Right lung (tissue), 5 donors: ENCODE measurements around the gene FBN2. TPM values are rescaled to one million over a fixed set of nuclear protein-coding genes. Genes with fewer than 3 reads are reported as not detected.
"Not testable (repeated sequence)": the region's sequence is repeated elsewhere in the genome, so short reads cannot be mapped to it uniquely, and the experiment has no call there.

Experiments used
- DNase-seq, 2 donors: peaks; one replicate each; pipeline ENCODE4 v3.0.0-alpha.2; 2013
- polyA plus RNA-seq, 5 donors: library from polyadenylated mRNA; unstranded; fragments of 120-200 nt; gene quantifications; one replicate each; pipeline versions ENCODE4 v1.2.1 to v1.2.3, GENCODE V29; 2013; ENCODE audit warnings: inconsistent platforms in 1 of 5, low replicate concordance in 1 of 5; ENCODE audit not compliant: insufficient read length in 5 of 5, insufficient read depth in 1 of 5

The FBN2 gene
- polyA plus RNA-seq, 5 donors, result 37.5 to 57.0 (median 52.2) TPM

DNA sequence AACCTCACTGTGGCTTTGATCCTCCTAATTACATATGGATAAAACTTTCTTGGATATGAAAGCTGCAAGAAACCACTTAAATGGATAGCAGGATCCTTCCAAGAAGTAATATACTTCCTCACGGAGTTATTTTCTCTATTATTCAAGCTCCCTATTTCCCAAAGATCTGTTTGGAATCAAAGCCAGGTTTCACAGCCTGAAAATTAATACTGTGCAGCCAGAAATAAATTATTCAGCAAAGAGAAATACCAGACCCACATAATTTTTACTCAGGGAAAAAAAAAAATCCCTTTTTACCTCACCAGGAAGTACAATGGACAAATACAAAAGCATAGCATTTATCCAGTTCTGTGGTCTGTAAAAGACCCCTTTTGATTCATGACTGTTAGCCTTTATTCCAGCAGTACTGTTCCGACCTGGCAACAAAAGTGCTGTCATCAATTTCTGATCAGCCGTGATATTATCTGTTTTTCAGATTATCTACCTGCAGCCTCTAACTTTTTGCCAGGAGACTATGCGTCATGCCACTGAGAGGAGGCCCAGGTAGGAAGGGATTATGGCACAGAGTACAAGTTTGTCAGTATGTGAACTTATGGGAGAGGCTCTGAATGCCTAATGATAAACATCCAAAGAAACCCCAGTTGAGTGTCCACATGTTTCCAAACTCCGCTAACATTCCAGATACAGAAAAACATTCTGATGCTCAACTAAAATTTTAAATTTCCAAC is 57.0 kb downstream of the FBN2 start:
- DNase-seq, result no peak

DNA sequence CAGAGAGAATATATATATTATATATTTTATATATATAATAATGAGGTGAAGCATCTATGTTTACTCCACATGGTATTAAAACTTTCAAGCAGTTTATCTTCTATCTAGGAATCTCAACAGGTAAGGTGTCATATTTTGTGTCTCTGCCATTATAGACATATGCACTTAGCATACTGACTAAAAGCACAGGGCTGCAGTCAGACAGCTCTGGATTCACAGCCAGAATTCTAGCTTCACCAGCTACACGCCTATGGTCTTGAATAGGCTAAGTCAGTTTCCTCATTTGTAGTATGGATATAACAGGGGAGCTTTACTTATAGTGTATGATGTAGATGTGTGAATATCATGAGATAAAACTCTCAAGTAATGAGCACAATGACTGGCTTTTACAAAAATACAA is 57.9 kb downstream of the FBN2 start:
- DNase-seq, result no peak

DNA sequence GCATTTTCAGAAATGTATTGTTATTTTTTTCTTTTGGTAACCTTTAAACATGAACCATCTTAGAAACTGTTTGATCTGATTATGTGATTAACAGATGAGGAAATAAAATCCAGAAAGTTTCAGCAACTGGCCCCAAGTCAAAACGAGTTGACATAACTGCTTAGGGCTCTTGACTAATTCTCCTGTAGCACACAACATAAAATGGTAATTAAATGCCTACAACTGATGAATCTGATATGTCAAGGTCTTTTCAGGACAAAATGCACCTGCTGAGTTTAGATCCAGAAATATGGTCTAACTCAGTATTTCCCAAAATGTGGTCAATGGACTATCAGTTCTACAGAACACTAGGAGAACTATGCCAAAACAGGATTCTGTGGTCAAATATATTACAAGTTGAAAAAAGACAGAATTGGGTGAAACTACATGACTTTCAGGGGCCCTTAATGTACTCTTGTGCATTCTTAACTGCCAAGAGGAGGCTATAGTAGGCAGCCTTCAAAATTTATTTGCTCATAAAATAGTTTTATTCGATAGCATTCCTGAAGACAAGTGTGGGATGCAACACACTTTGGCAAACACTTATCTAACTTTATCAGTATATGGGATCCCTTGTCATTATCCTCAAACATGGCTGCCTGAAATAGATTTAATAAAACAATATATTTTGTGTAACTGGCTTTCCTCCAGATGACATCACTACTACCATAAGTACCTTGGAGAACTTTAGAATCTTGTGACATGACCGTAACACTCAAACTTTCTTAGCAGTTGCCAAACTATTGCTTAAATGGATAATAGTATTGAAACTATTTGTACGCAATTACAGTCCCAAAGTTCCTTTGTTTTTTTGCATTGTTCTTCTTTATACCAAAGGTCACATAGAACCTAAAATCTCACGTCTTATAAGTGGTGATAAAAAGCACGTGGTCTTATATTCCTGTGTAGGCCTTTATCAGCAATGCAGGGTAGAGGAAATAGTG is 59.4 kb downstream of the FBN2 start:
- no peak for DNase-seq

DNA sequence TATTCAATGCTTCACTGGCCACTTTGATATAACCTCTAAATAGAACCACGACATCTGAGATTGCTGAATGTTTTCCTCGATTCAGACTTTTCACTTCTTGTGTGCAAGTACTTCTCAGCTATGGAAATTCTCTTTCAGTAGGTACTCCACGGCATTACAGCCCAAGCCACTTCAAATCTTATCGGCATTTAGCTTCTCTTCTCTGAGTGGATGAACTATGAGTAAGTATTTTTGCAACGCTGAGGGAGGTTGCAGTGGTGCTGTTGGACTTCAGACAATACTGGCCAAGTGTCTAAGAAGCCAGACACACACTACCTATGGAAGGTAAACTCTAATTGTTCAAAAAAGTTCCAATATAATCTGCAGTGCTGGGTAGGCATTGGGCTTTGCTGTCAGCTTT is 60.1 kb downstream of the FBN2 start:
- DNase-seq, result peak in 1 of 2 donors; percentile 25

DNA sequence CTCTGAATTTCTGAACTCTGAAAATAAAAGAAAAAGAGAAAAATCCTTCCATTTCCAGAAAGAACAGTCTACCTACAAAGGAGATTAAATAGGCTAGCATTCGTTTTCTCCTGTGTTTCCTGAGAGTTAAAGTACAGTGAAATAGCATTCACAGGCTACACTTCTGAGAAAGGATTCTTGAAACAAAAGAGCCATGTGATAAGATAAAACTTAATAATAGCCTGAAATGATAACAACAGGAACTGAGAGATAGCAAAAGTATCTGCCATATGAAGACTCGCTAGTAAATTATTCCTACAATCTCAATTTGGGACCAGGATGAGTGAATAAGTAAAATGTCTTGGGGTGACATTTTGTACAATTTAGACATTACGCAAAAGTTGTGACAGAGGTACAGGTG is 62.4 kb downstream of the FBN2 start:
- DNase-seq, result no peak

DNA sequence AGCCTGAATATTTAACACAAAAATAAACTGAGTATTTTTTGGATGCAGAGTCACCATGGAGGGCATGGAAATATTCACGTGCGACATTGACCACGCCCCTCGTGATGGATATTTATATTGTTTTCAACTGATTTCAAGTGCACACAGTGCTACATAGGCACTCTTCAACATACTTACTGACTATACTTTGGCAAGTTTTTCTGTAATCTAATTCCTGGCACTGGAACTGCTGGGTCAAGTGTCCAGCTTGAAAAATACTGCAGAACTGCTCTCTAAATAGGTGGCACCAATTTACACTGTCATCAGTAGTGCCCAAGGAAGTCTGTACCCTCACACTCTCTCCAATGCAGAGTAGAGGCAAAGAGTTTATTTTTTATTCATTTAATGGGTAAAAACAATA is 65.1 kb downstream of the FBN2 start:
- no peak for DNase-seq

DNA sequence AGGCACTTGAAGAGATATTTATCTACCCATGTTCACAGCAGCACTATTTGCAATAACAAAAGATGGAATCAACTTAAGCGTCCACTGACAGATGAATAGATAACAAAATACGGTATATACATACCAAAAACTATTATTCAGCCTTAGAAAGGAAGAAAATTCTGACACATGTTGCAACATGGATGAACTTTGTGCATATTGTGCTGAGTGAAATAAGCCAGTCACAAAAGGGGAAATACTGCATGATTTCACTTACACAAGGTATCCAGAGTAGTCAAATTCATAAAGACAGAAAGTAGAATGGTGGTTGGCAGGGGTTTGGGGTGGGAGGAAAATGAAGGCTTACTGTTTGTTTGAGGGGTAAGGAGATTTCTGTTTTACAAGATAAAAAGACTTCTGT is 66.0 kb downstream of the FBN2 start:
- no peak for DNase-seq

DNA sequence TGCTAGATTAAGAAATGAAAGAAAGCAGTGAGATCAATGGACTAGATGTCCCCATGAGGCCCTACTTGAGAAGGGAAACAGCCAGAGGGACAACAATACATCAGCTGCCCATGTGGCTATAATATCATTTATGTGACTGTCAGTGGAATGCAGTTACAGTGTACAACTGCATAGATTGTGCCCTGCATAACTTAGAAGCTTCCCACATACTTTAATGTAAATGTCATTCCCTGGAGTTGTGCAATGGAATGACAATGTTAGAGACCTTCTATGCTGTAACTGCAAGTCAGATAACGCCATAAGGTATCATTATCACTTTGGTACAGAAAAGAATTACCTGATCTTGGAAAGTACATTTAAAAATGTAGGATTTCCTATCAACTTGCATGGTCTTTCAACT is 67.4 kb downstream of the FBN2 start:
- no peak for DNase-seq

DNA sequence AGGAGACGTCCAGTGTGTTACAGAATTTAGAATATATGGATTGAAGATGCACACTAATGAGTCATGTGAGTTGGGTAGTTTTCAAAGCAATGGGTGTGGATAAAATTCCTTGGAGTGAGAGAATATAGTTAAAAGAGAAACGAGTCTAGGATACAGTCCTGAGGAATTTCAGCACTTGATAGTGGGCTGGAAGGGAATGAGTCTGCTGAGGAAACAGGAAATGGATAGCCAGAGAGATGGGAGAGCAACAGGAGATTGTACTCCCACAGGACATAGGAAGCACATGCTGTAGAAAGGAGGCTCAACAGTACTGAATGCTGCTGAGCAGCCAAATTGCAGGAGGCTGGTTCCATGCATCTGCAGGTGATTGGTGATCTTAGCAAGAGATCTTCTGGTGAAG is 68.1 kb downstream of the FBN2 start:
- DNase-seq, result no peak

DNA sequence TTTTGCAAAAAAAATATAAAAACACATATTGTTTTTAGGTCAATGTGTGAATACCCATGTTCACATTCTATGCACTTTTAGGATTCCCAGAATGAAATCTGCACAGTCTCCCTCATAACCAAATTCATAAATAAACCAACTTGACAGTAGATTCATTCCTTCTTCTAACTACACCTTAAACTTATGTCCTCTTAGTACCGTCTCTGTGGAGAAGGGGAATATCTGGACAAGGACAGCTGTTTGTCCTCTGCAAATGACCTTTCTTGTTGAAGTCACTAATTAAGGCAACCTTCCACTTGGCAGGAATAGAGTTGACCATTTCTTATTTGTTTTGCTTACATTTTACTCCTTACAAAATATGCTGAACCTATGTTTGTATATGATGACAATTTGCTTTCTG is 71.1 kb downstream of the FBN2 start:
- no peak for DNase-seq

DNA sequence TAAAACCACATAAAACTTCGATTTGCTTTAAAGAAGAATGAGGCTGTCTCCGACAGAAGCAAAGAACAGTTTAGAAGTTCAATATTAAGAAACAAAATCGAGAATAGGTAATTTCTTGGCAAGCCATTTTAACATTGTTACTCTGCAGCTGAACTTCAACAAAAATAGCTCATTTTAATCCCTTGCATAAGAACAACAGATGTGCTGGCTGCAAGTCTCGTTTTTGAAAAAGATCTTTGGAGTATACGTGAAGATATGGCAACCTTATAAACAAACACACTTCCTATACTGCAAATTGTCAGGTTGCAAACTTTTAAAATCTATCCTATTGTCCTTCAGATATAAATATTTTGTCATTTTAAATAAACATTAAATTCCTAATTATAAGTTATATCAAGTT is 71.5 kb downstream of the FBN2 start:
- DNase-seq, result peak in 1 of 2 donors; percentile 32

DNA sequence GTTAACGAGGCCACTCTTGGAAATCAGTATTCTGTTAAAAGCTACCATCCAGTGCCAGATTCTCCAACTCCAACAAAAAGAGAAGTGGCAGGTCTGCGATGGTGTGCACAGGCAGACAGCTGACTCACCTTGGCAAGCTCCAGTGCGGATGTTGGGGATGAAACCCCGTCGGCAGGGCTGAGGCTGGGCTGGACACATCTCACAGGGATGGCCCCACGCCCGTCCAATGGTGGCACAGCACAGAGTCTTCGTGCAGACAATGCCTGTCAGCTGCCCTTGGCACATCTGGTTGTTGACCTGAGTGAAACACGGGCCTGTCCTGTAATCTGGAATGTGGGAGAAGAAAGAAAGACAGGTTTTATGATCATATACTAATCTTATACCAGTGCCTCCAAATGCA is 73.4 kb downstream of the FBN2 start:
- DNase-seq, result no peak

DNA sequence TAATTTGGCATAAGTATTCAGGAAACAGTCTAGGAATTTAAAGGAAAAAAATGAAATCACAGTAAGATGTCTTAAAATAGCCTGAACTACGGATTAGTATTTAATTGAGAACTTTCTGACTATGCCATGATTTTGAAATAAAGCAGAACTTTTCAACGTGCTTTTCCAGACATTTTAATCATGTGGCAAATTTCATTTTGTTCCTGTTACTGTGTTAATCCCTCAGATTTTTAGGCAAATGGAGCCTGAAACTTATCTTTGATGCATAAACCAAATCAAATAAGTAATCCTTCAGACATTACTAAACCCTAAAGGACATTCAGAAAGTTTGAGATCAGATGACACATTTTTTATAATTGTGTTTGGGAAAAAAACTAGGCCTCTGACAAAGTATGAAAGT is 75.7 kb downstream of the FBN2 start:
- DNase-seq, result no peak

DNA sequence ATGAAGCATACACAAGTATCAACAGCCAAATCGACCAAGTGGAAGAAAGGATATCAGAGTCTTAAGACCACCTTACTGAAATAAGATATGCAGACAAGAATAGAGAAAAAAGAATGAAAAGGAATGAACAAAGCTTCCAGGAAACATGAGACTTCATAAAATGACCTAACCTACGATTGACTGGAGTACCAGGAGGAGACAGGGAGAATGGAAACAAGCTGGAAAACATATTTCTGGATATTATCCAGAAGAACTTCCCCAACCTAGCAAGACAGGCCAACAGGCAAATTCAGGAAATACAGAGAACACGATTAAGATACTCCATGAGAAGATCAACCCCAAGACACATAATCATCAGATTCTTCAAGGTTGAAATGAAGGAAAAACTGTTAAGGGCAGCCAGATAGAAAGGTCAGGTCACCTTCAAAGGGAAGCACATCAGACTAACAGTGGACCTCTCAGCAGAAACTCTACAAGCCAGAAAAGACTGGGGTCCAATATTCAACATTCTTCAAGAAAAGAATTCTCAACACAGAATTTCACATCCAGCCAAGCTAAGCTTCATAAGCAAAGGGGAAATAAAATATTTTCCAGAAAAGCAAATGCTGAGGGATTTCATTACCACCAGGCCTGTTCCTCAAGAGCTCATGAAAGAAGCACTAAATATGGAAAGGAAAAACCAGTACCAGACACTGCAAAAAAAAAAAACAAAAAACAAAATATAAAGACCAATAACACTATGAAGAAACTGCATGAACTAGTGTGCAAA is 80.7 kb downstream of the FBN2 start:
- not testable (repeated sequence) for DNase-seq

DNA sequence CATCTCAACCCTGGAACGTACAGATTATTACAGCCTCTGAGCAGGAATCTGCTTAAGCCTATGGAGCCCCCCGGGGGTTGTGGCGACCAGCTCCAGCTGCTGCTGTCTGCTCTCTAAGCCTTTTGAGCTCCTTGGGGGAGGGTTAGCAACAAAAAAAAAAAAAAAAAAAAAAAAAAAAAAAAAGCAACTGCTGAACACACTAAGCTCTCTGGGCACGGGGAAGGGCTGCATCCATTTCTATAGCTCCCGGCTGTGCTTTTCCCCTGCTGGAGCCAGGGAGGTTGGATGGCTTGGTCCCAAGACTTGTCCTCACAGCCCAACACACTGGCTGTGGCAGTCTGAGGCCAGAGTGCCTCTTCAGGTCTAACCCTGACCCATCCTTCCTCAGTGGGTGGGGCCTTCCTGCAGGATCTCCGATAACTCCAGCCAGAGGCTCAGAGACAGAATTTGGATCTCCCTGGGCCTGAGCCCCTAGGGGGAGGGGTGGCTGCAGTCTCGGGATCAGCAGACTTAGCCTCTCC is 82.1 kb downstream of the FBN2 start:
- DNase-seq, result no peak

DNA sequence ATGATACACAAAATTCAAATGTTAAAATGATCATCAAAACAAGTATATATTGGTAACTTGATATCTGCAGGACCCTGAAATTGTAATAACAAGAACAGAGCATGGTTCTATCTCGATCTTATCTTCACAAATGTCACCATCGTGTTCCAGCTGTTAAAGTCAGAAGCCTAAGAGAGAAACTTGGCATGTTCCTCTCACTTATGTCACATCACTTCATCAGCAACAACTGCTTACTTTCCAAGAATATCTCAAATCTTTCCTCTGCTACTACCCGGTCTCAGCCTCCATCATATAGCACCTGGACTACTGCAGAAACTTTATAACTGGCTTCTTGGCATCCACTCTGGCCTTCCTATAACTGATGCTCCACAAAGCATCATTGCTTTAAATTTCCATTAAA is 84.9 kb downstream of the FBN2 start:
- DNase-seq, result peak; percentile 25 to 36

DNA sequence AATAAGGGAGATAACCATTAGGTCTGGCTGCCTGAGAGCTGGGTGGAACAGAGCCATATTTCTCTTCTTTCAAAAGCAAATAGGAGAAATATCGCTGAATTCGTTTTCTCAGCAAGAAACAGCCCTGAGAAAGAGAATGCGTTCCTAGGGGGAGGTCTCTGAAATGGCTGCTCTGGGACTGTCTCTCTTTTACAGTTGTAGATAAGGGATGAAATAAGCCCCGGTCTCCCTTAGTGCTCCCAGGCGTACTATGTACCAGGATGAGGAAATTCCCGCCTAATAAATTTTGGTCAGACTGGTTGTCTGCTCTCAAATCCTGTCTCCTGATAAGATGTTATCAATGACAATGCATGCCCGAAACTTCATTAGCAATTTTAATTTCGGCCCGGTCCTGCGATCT is 90.8 kb downstream of the FBN2 start:
- not testable (repeated sequence) for DNase-seq

DNA sequence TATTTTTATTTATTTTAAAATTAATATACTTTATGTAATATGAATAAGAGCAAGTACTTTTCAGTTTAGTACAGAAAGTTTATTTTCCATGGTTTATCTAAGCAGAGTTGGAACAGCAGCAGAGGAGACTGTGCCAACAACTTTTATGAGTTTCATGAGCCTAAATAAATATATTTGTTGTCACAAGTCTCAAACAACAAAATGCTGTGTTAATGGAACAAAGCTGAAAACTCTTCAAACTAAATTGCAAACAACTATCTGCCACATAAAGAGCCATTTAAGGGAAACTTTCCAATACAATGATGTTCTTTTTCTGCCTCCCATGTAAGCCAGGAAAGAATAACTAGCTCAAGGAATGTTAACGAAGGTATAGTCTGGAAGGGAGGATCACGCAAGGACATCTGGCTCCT is 96.1 kb downstream of the FBN2 start:
- DNase-seq, result peak in 1 of 2 donors; percentile 34

DNA sequence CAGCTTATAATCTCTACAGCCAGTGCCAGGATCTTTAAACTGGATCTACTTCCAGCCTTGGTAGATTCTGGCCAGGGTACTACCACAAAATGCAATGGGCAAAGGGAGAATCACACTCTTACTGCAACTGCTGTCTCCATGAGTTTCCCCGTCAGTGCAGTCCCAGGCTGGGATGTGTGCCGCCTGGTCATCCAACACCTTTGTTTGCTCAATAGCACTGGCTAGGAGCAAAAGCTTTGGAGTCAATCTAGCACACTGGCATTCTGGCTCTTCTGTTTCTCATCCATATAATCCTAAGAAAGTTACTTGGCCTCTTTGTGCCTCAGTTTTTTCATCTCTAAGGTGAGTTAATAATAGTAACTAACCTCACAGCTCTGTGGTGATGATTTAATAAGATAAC is 96.9 kb downstream of the FBN2 start:
- DNase-seq, result no peak

DNA sequence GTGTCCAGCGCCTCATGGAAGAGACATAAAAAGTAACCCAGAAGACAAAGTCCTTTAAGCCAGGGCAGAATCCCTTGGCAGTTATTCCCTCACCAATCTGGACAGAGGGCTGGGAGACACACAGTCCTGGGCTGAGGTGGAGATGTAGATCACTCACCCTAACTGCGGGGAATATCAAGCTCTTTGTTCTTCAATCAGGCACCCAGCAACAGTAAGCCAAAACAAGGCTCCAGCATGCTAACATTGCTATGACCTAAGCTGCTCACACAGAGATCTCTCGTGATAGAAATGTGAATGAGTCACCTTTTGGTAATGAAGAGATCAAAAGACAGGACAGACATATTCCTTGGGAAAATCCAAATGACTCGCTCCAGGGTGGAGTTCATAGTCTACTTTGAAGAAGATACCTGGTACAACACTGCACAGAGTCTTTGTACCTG is 101.3 kb downstream of the FBN2 start:
- DNase-seq, result no peak

DNA sequence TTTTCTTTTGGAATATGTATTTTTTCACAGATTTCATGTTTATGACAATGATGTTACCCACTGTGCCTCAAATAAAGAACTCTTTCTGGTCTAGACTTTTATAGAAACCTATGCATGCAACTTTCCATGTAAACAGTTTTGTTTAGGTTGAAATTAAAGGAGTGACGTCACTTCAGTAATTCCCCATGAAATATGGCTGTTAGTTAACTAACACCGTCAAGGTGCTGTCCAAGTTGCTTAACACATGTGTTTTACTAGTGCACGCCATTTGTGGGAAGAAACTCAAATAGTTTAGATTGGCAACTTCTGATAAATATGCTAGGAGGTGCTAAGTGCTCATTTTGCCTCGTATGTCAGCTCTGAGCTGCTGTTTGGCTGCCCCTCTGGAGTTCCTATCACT is 102.2 kb downstream of the FBN2 start:
- no peak for DNase-seq

DNA sequence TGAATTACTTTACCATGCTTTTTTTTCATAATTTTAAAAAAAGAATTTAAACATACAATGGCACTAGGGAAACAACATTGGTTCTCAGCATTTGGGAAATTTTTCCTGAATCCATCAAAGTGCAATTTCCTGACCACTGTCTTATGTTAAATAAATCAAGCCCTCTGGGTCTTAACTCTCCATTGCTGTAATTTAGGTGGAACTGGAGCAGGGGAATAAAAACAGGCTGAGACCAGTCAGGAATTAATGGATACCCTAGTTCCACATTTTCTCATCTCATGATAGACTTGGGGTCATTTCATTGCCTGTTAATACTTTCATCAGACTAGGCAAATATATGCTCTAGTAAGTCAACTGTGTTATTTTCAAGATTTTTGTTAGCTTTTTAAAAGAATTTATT is 103.1 kb downstream of the FBN2 start:
- no peak for DNase-seq
